Measurements from ENCODE around the gene DAGLA.

The DAGLA gene

GRCh38 chr11:61792310-61793082 is 112.3 kb downstream of the DAGLA start, which contains the start of the genes FEN1 and TMEM258:
Gene FEN1, plus strand, starts transcription at chr11:61792911. Its CDS starts 2,451 bp downstream, at chr11:61795362.
Gene TMEM258, minus strand, starts transcription at chr11:61792599. Its CDS starts 41 bp downstream, at chr11:61792558.
- peak; percentile 21 to 35 for TF ChIP-seq CTCF (IDR thresholded peaks at IDR 0.05)
- peaks cover 0 to 28% (median 18%) of the 10 kb centered on the region in 4 donors for H3K4me1 ChIP-seq
- intact Hi-C loops (cut with DNase I; ENCODE audit: low total_unique reads): loop anchor here (10.0 kb wide), 1 partner anchor 312 kb away; no protein-coding TSS in a partner anchor
- no peaks in the 10 kb centered on the region for H3K9me3 ChIP-seq
- no peaks in the 10 kb centered on the region for H3K27me3 ChIP-seq
- peak within 1 kb of the TSS; percentile 71 to 77 for H3K4me3 ChIP-seq
- DNase-seq: peak; percentile 87 to 93
- peak within 1 kb of the TSS; percentile 88 to 89 for H3K27ac ChIP-seq
- H3K36me3 ChIP-seq: peaks cover 28 to 41% (median 30%) of the 10 kb centered on the region in 3 donors

GRCh38 chr11:61793083-61793828 is 113.1 kb downstream of the DAGLA start:
- intact Hi-C loops (cut with DNase I; ENCODE audit: low total_unique reads): loop anchor here (10.0 kb wide), 1 partner anchor 312 kb away; no protein-coding TSS in a partner anchor
- TF ChIP-seq CTCF (IDR thresholded peaks at IDR 0.05): no peak
- no peak for DNase-seq
- Histone ChIP-seq H3K36me3 (peaks cover 21 to 34% (median 22%) of the 10 kb centered on the region in 3 donors), H3K27me3 (no peaks in the 10 kb centered on the region), H3K9me3 (no peaks in the 10 kb centered on the region), H3K4me1 (peaks cover 0 to 33% (median 18%) of the 10 kb centered on the region in 4 donors), H3K4me3 (peak overlapping the region; percentile 71 to 77), H3K27ac (peak overlapping the region; percentile 88 to 89)

GRCh38 chr11:61793829-61794204 is 113.6 kb downstream of the DAGLA start:
- H3K4me1 ChIP-seq: peaks cover 0 to 33% (median 18%) of the 10 kb centered on the region in 4 donors
- H3K36me3 ChIP-seq: peaks cover 15 to 28% (median 17%) of the 10 kb centered on the region in 3 donors
- intact Hi-C loops (cut with DNase I; ENCODE audit: low total_unique reads): loop anchor here (10.0 kb wide), 1 partner anchor 311 kb away; no protein-coding TSS in a partner anchor
- no peak for TF ChIP-seq CTCF (IDR thresholded peaks at IDR 0.05)
- H3K4me3 ChIP-seq: no peak overlapping the region
- no peaks in the 10 kb centered on the region for H3K9me3 ChIP-seq
- no peak for DNase-seq
- H3K27ac ChIP-seq: no peak overlapping the region
- no peaks in the 10 kb centered on the region for H3K27me3 ChIP-seq

- H3K9me3 ChIP-seq: no peaks in the 10 kb centered on the region
- intact Hi-C loops (cut with DNase I; ENCODE audit: low total_unique reads): loop anchor here (10.0 kb wide), 1 partner anchor 310 kb away; no protein-coding TSS in a partner anchor
Observed at GRCh38 chr11:61794579-61794978, 114.4 kb downstream of the DAGLA start.

More at GRCh38 chr11:61794579-61794978, 114.4 kb downstream of the DAGLA start:
- Histone ChIP-seq H3K27ac (no peak overlapping the region), H3K27me3 (no peaks in the 10 kb centered on the region), H3K36me3 (peaks cover 7 to 20% (median 9%) of the 10 kb centered on the region in 3 donors), H3K4me3 (no peak overlapping the region), H3K4me1 (peaks cover 0 to 33% (median 18%) of the 10 kb centered on the region in 4 donors)
- TF ChIP-seq CTCF (IDR thresholded peaks at IDR 0.05): no peak
- DNase-seq: no peak

Measured in tibial artery (tissue), 4 donors.